22Rv1 (cell line): ENCODE measurements around the gene QPRT.

Source experiments
- ZFX ChIP-seq: fragments of 450-650 bp; IDR thresholded peaks from 2 replicates; pipeline ENCODE4 v1.6.1; 2017; ENCODE audit warnings: antibody characterized with exemption, borderline replicate concordance
- TF ChIP-seq, protein P1 (sequence below): fragments of 450-650 bp; IDR thresholded peaks from 2 replicates; pipeline ENCODE4 v1.5.1; 2017; ENCODE audit warnings: mild to moderate bottlenecking

DNA sequence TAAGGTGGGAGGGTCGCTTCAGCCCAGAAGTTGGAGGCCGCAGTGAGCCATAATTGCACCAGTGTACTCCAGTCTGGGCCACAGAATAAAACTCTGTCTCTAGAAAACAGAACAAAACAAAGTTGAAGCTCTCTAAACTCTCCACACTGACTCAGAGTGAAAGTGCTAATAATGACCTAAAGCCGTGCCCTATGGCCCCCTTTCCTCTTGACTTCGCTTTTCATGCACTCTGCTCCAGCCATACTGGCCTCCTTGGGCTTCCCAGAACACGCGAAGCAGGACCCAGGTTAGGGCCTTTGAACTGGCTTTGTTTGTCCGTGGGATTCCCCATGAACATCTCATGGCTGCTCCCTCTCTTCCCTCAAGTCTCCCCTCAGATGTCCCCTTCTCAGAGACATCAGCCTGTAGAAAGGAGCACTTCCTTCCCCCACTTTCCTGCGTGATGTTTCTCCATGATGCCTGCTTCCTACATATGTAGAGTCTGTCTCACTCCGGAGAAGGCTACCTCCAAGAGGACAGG lies 34.6 kb upstream of the QPRT start:
- TF ChIP-seq, protein P1, sequence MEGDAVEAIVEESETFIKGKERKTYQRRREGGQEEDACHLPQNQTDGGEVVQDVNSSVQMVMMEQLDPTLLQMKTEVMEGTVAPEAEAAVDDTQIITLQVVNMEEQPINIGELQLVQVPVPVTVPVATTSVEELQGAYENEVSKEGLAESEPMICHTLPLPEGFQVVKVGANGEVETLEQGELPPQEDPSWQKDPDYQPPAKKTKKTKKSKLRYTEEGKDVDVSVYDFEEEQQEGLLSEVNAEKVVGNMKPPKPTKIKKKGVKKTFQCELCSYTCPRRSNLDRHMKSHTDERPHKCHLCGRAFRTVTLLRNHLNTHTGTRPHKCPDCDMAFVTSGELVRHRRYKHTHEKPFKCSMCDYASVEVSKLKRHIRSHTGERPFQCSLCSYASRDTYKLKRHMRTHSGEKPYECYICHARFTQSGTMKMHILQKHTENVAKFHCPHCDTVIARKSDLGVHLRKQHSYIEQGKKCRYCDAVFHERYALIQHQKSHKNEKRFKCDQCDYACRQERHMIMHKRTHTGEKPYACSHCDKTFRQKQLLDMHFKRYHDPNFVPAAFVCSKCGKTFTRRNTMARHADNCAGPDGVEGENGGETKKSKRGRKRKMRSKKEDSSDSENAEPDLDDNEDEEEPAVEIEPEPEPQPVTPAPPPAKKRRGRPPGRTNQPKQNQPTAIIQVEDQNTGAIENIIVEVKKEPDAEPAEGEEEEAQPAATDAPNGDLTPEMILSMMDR, result no peak
- TF ChIP-seq ZFX, result no peak
